H9 (cell line): ENCODE measurements around the gene NR1D1. TPM values are rescaled to one million over a fixed set of nuclear protein-coding genes. Genes with fewer than 3 reads are reported as not detected.

ENCODE experiments used
- DNase-seq: peaks from one replicate; pipeline ENCODE4 v3.0.0-alpha.2; 2017
- H2AFZ ChIP-seq: one replicate; pipeline ENCODE4 v1.6.1; 2013; ENCODE audit warnings: mild to moderate bottlenecking, low read length, control low read depth, moderate library complexity
- H2AK5ac ChIP-seq: 2 replicates; pipeline ENCODE4 v1.6.1; 2013; ENCODE audit warnings: low read length, control low read depth, mixed read lengths; ENCODE audit not compliant: insufficient read length
- H2BK120ac ChIP-seq: one replicate; pipeline ENCODE4 v1.6.1; 2013; ENCODE audit warnings: low read depth, mild to moderate bottlenecking, low read length, control low read depth, inconsistent platforms; ENCODE audit not compliant: poor library complexity, severe bottlenecking
- H2BK12ac ChIP-seq: 2 replicates; pipeline ENCODE4 v1.6.1; 2013; ENCODE audit warnings: low read length, control low read depth, mixed read lengths, low read depth; ENCODE audit not compliant: insufficient read length
- H2BK15ac ChIP-seq: 2 replicates; pipeline ENCODE4 v1.6.1; 2013; ENCODE audit warnings: low read depth, low read length, control low read depth
- H2BK20ac ChIP-seq: one replicate; pipeline ENCODE4 v1.6.1; 2013; ENCODE audit warnings: low read depth, mild to moderate bottlenecking, low read length, control low read depth, inconsistent platforms; ENCODE audit not compliant: poor library complexity, severe bottlenecking
- H2BK5ac ChIP-seq: 2 replicates; pipeline ENCODE4 v1.6.1; 2013; ENCODE audit warnings: low read length, control low read depth, mixed read lengths; ENCODE audit not compliant: insufficient read length
- H3K14ac ChIP-seq: 2 replicates; pipeline ENCODE4 v1.6.1; 2013; ENCODE audit warnings: low read length, control low read depth; ENCODE audit not compliant: insufficient read depth
- H3K18ac ChIP-seq: 2 replicates; pipeline ENCODE4 v1.6.1; 2013; ENCODE audit warnings: low read depth, mild to moderate bottlenecking, mixed read lengths, low read length, control low read depth; ENCODE audit not compliant: insufficient read length
- H3K23ac ChIP-seq: 2 replicates; pipeline ENCODE4 v1.6.1; 2013; ENCODE audit warnings: low read length, control low read depth, mixed read lengths, low read depth; ENCODE audit not compliant: insufficient read length
- H3K23me2 ChIP-seq: 2 replicates; pipeline ENCODE4 v1.6.1; 2013; ENCODE audit warnings: low read depth, mild to moderate bottlenecking, mixed read lengths, low read length, control low read depth; ENCODE audit not compliant: insufficient read length, poor library complexity, severe bottlenecking
- H3K27ac ChIP-seq: 2 replicates; pipeline ENCODE4 v1.5.1; 2013; ENCODE audit warnings: low read length, control low read depth, mixed read lengths, low read depth; ENCODE audit not compliant: insufficient read length
- H3K27me3 ChIP-seq: 2 replicates; pipeline ENCODE4 v1.6.1; 2013; ENCODE audit warnings: low read length, control low read depth, inconsistent platforms; ENCODE audit not compliant: insufficient read depth
- H3K4ac ChIP-seq: 2 replicates; pipeline ENCODE4 v1.6.1; 2013; ENCODE audit warnings: low read depth, mild to moderate bottlenecking, control low read depth, inconsistent platforms, low read length, moderate library complexity
- H3K4me1 ChIP-seq: 2 replicates; pipeline ENCODE4 v1.6.1; 2013; ENCODE audit warnings: low read length, control low read depth, inconsistent platforms; ENCODE audit not compliant: insufficient read depth
- H3K4me2 ChIP-seq: 2 replicates; pipeline ENCODE4 v1.6.1; 2013; ENCODE audit warnings: low read length, control low read depth, mixed read lengths; ENCODE audit not compliant: insufficient read length, insufficient read depth
- H3K56ac ChIP-seq: 2 replicates; pipeline ENCODE4 v1.6.1; 2013; ENCODE audit warnings: low read depth, mild to moderate bottlenecking, mixed read lengths, low read length, control low read depth; ENCODE audit not compliant: insufficient read length
- H3K79me1 ChIP-seq: 2 replicates; pipeline ENCODE4 v1.6.1; 2013; ENCODE audit warnings: low read depth, mild to moderate bottlenecking, moderate library complexity, low read length, control low read depth, inconsistent platforms; ENCODE audit not compliant: insufficient read depth, poor library complexity, severe bottlenecking
- H3K79me2 ChIP-seq: 2 replicates; pipeline ENCODE4 v1.6.1; 2013; ENCODE audit warnings: low read length, control low read depth, inconsistent platforms; ENCODE audit not compliant: insufficient read depth
- H3K9ac ChIP-seq: 2 replicates; pipeline ENCODE4 v1.6.1; 2013; ENCODE audit warnings: low read length, control low read depth, mixed read lengths; ENCODE audit not compliant: insufficient read length; ENCODE audit errors: extremely low read depth
- H3K9me3 ChIP-seq: one replicate; pipeline ENCODE4 v1.6.1; 2013; ENCODE audit warnings: low read depth, low read length, inconsistent platforms; ENCODE audit not compliant: control insufficient read depth
- H3T11ph ChIP-seq: one replicate; pipeline ENCODE4 v1.6.1; 2013; ENCODE audit warnings: mild to moderate bottlenecking, low read length, control low read depth, inconsistent platforms
- H4K20me1 ChIP-seq: one replicate; pipeline ENCODE4 v1.6.1; 2013; ENCODE audit not compliant: control insufficient read depth, insufficient read length, insufficient read depth
- H4K5ac ChIP-seq: 2 replicates; pipeline ENCODE4 v1.6.1; 2013; ENCODE audit warnings: low read depth, mild to moderate bottlenecking, mixed read lengths, low read length, control low read depth; ENCODE audit not compliant: insufficient read length
- H4K8ac ChIP-seq: replicated peaks from 2 replicates; pipeline ENCODE4 v1.6.1; 2013; ENCODE audit warnings: low read length, control low read depth, mixed read lengths, low read depth; ENCODE audit not compliant: insufficient read length
- H4K91ac ChIP-seq: 2 replicates; pipeline ENCODE4 v1.6.1; 2013; ENCODE audit warnings: low read depth, mild to moderate bottlenecking, moderate library complexity, mixed read lengths, low read length, control low read depth; ENCODE audit not compliant: insufficient read length
- H3K27ac Mint-ChIP-seq, 3 experiments: 2 replicates in 2 of 3; 3 replicates in 1 of 3; pipeline ENCODE4 v1.8.0; 2020 to 2021; ENCODE audit warnings: mixed read lengths in 3 of 3, mild to moderate bottlenecking in 1 of 3, moderate library complexity in 1 of 3
- H3K27me3 Mint-ChIP-seq: 2 replicates; pipeline ENCODE4 v1.8.0; 2021; ENCODE audit warnings: low read depth, mild to moderate bottlenecking, moderate library complexity, mixed read lengths
- H3K36me3 Mint-ChIP-seq, 3 experiments: 2 replicates in 2 of 3; 3 replicates in 1 of 3; pipeline ENCODE4 v1.8.0; 2020 to 2021; ENCODE audit warnings: low read depth in 3 of 3, mixed read lengths in 3 of 3; ENCODE audit not compliant: insufficient read depth in 1 of 3
- H3K4me1 Mint-ChIP-seq, 2 experiments: 2 replicates each; pipeline ENCODE4 v1.8.0; 2020; ENCODE audit warnings: mixed read lengths in 2 of 2
- H3K4me3 Mint-ChIP-seq, 2 experiments: 2 replicates in 1 of 2; 3 replicates in 1 of 2; pipeline ENCODE4 v1.8.0; 2020 to 2021; ENCODE audit warnings: mild to moderate bottlenecking in 2 of 2, mixed read lengths in 2 of 2, moderate library complexity in 1 of 2
- H3K9me3 Mint-ChIP-seq, 2 experiments: 2 replicates in 1 of 2; 3 replicates in 1 of 2; pipeline ENCODE4 v1.8.0; 2020; ENCODE audit warnings: mild to moderate bottlenecking in 2 of 2, mixed read lengths in 2 of 2, moderate library complexity in 1 of 2
- WGBS: extraction: QIAGEN DNeasy Blood & Tissue Kit; methylation state at CpG from one replicate; pipeline ENCODE4 v1.1.7; 2013; ENCODE audit warnings: missing lambda C conversion rate, low lambda C conversion rate, mixed read lengths; ENCODE audit not compliant: insufficient read length; ENCODE audit errors: extremely low coverage; 5-methylcytosine and 5-hydroxymethylcytosine counted together
- total RNA-seq: library from RNA; stranded (reverse); gene quantifications from 2 replicates; pipeline ENCODE4 v1.2.1, GENCODE V29; 2021
- TF ChIP-seq, protein P1 (sequence below): fragments of 200-600 bp; sonication (generic); conservative IDR thresholded peaks from 3 replicates; pipeline ENCODE4 v1.8.0; 2021; ENCODE audit warnings: antibody characterized with exemption, mild to moderate bottlenecking

Gene NR1D1
- total RNA-seq, 1 experiment from 2014 or later = 8.6 TPM

DNA sequence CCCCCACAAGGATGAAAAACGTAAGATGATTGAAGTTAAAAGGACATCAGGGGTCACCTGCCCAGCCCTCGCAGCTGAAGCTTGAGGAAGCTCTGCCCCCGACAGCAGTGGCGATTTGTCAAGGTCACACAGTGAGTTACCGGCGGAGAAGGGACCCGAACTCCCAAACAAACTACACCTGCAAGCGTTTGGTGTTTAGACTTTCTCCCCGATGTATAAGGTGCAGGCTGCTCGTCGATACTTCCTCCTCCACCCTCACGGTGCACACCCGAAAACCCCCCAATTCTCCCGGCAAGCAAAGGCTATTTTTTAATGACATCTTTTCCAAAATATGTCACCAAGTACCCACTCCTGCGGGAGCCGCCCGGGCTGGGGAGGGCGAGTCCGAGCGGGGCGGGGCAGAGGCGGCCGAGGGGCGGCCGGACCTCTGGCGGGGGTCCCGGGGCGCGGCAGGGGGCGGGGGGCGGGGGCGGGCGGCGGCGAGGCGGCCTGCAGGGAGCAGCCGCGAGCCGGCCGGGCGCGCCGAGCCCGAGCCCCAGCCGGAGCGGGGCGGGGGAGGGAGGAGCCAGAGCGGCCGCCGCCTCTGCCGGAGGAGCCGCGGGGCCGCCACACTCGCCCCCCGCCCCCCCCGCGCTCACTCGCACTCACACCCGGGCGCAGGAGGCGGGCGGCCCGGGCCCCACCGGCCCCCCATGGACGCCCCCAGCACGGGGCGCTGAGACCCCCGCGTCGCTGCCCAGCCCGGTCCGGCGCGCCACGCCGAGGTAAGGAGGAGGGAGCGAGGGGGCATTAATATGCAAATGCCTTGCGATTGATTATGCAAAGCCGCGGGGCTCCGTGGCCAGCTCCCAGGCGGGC is 37.8 kb downstream of the NR1D1 start, which contains the start of gene THRA:
Gene THRA, plus strand, starts transcription at position 637 of the 858 bp plus-strand sequence. CDS start 11,524 bp downstream, outside the sequence.
- H2BK15ac ChIP-seq = no peak within 1 kb of the TSS
- peak within 1 kb of the TSS; percentile 76 for H3K18ac ChIP-seq
- no peak within 1 kb of the TSS for H2BK5ac ChIP-seq
- H3K79me2 ChIP-seq = no peaks in the 10 kb centered on the region
- H3K27me3 ChIP-seq = peaks cover 2% of the 10 kb centered on the region; the same call in 1 of the 2 replicates
- no peaks in the 10 kb centered on the region; a peak in 1 of 5 replicates for H3K9me3 Mint-ChIP-seq
- H3K4me1 Mint-ChIP-seq = peaks cover 50 to 78% of the 10 kb centered on the region in 2 experiments
- H3K4ac ChIP-seq = no peak within 1 kb of the TSS
- no peaks in the 10 kb centered on the region; a peak in 1 of 7 replicates for H3K36me3 Mint-ChIP-seq
- H3T11ph ChIP-seq = no peak within 1 kb of the TSS
- H2BK20ac ChIP-seq = no peak within 1 kb of the TSS
- H3K4me1 ChIP-seq = peaks cover 10% of the 10 kb centered on the region
- no peak within 1 kb of the TSS for H4K8ac ChIP-seq
- no peak within 1 kb of the TSS for H4K5ac ChIP-seq
- H3K27ac ChIP-seq = no peak within 1 kb of the TSS
- H2AK5ac ChIP-seq = no peak within 1 kb of the TSS
- H3K27me3 Mint-ChIP-seq = peaks cover 39% of the 10 kb centered on the region
- peak within 1 kb of the TSS; percentile 91; the same call in 1 of the 2 replicates for H3K14ac ChIP-seq
- no CpG with 5 or more reads among the region's 83 CpGs for WGBS
- H3K4me3 Mint-ChIP-seq = peak within 1 kb of the TSS; percentile 77 to 91
- H3K79me1 ChIP-seq = no peaks in the 10 kb centered on the region
- TF ChIP-seq, protein P1, sequence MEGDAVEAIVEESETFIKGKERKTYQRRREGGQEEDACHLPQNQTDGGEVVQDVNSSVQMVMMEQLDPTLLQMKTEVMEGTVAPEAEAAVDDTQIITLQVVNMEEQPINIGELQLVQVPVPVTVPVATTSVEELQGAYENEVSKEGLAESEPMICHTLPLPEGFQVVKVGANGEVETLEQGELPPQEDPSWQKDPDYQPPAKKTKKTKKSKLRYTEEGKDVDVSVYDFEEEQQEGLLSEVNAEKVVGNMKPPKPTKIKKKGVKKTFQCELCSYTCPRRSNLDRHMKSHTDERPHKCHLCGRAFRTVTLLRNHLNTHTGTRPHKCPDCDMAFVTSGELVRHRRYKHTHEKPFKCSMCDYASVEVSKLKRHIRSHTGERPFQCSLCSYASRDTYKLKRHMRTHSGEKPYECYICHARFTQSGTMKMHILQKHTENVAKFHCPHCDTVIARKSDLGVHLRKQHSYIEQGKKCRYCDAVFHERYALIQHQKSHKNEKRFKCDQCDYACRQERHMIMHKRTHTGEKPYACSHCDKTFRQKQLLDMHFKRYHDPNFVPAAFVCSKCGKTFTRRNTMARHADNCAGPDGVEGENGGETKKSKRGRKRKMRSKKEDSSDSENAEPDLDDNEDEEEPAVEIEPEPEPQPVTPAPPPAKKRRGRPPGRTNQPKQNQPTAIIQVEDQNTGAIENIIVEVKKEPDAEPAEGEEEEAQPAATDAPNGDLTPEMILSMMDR = no peak
- no peaks in the 10 kb centered on the region for H4K20me1 ChIP-seq
- DNase-seq = peak; percentile 78
- peak within 1 kb of the TSS; percentile 83 for H3K4me2 ChIP-seq
- H3K9ac ChIP-seq = no peak within 1 kb of the TSS
- H2BK12ac ChIP-seq = no peak within 1 kb of the TSS
- H2AFZ ChIP-seq = no peak within 1 kb of the TSS
- no peak within 1 kb of the TSS for H3K56ac ChIP-seq
- H3K23ac ChIP-seq = no peak within 1 kb of the TSS
- H3K9me3 ChIP-seq = no peaks in the 10 kb centered on the region
- no peak within 1 kb of the TSS for H2BK120ac ChIP-seq
- peak within 1 kb of the TSS in 2 of 3 experiments; percentile 82 to 85; a peak in 3 of 7 replicates for H3K27ac Mint-ChIP-seq
- no peak within 1 kb of the TSS for H4K91ac ChIP-seq
- peaks cover 9% of the 10 kb centered on the region for H3K23me2 ChIP-seq
